ENCODE measurements around the gene RAB24. TPM values are rescaled to one million over a fixed set of nuclear protein-coding genes. Genes with fewer than 3 reads are reported as not detected.
"Not testable (repeated sequence)": the region's sequence is repeated elsewhere in the genome, so short reads cannot be mapped to it uniquely, and the experiment has no call there.

The RAB24 gene
- total RNA-seq, 4 donors from 2014 or later, result 18.9 to 38.9 (median 23.8) TPM

DNA sequence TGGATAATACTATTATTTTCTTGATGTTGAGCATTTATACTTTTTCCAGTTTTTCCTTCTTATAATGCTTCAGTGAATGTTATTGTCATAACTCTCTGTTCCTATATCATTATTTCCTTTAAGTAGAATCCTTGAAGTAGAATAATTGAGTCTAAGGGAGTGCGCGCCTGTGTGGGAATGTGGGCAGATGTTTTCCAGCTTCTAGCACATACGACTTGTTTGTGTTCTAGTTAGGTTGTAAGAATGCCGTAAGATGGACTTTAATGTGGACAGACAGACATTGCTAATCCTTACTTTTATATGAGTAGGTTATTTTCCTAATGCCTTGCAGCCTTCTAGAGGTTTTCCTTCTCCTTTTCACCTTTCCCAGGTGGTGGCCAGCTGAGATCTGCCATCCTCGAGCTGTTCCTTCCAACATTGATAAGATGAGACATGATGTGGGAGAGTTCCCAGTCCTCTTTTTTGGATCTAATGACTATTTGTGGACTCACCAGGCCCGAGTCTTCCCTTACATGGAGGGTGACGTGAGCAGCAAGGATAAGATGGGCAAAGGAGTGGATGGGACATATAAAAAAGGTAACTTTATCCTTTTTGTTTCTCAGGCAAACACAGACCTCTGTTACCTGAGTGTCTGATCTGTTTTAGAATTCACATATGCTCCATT, 34.2 kb downstream of the RAB24 start:
- no peak for DNase-seq (ENCODE audit: low spot score)
- TF ChIP-seq, protein P1, sequence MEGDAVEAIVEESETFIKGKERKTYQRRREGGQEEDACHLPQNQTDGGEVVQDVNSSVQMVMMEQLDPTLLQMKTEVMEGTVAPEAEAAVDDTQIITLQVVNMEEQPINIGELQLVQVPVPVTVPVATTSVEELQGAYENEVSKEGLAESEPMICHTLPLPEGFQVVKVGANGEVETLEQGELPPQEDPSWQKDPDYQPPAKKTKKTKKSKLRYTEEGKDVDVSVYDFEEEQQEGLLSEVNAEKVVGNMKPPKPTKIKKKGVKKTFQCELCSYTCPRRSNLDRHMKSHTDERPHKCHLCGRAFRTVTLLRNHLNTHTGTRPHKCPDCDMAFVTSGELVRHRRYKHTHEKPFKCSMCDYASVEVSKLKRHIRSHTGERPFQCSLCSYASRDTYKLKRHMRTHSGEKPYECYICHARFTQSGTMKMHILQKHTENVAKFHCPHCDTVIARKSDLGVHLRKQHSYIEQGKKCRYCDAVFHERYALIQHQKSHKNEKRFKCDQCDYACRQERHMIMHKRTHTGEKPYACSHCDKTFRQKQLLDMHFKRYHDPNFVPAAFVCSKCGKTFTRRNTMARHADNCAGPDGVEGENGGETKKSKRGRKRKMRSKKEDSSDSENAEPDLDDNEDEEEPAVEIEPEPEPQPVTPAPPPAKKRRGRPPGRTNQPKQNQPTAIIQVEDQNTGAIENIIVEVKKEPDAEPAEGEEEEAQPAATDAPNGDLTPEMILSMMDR (IDR thresholded peaks at IDR 0.05), result no peak
- ATAC-seq (ENCODE audit: low FRiP score), result no peak

DNA sequence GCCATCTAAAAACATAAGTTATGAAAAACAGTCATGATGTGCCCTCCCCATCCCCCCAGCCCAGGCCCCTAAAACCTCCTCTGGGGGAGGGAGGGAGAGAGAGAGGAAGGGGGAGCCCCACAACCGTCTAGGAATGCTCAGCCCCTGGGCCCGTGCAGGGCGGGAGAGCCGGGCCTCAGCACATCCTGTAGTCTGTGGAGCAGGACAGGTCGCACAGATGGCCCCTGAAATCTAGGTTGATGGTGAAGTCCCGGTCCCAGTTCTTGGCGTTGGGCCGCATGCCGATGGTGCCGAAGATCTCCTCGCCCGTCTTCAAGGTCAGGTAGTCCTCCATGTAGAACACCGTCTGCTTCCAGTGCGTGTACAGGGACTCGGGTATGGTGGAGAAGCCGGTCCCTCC, 38.1 kb downstream of the RAB24 start:
- TF ChIP-seq, protein P1 (IDR thresholded peaks at IDR 0.05), result no peak
- no peak for ATAC-seq (ENCODE audit: low FRiP score)
- no peak for DNase-seq (ENCODE audit: low spot score)

DNA sequence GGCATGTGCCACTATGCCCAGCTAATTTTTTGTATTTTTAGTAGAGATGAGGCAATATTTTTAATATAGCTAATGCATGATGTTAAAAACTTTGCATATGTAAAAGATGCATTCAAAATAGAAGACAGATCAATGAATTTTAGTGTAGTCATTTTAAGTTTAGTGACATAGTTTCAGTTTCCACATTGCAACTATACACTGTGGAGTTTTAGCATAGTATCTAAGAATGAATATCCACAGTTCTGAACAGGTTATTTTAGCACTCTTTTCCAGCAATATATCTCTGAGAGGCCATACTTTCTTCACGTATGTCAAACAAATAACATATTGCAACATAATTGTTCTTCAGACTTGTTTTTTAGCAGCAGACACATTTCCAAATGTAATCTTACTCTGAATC, 39.3 kb downstream of the RAB24 start:
- no peak for DNase-seq (ENCODE audit: low spot score)
- ATAC-seq (ENCODE audit: low FRiP score), result no peak
- TF ChIP-seq, protein P1 (IDR thresholded peaks at IDR 0.05), result no peak

DNA sequence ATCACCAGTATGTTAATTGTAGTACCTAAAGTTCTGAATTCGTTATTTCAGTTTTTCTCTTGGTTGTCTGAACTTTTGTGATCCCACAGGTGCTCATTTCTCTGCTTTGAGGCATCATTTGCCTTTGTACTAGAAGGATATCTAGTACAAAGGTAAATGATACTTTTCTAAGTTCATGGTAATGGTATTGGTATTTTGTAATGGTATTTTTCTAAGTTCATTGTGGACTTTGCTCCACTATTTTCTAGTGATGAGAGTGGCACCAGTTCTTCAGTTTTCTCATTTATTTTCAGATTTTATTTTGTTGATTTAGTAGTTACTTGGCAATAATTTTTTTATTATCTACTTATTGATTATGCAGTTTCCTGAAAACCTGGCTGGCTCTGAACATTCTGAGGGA, 42.0 kb downstream of the RAB24 start:
- ATAC-seq (ENCODE audit: low FRiP score) (no peak), DNase-seq (ENCODE audit: low spot score) (no peak)
- TF ChIP-seq, protein P1 (IDR thresholded peaks at IDR 0.05), result no peak

DNA sequence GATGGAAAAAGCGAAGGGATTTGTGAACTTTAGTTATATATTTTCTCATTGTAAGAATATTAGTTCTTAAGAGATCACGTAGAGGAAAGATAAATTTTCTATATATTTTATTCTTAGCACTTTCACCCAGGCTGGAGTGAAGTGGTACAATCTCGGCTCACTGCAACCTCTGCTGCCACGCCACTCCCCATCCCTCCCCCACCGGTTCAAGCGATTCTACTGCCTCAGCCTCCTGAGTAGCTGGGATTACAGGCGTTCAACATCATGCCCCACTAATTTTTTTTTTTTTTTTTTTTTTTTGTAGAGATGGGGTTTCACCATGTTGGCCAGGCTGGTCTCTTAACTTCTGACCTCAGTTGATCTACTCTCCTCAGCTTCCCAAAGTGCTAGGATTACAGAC, 42.6 kb downstream of the RAB24 start:
- ATAC-seq (ENCODE audit: low FRiP score) (no peak), DNase-seq (ENCODE audit: low spot score) (no peak)
- TF ChIP-seq, protein P1 (IDR thresholded peaks at IDR 0.05), result no peak

DNA sequence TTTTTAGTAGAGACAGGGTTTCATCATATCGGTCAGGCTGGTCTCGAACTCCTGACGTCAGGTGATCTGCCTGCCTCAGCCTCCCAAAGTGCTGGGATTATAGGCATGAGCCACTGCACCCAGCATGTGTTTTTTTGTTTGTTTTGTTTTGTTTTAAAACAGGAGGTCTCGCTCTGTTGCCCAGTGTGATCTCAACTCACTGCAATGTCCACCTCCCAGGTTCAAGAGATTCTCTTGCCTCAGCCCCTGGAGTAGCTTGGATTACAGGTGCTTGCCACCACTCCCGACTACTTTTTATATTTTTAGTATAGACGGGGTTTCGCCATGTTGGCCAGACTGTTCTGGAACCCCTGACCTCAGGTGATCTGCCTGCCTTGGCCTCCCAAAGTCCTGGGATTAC, 44.8 kb downstream of the RAB24 start:
- ATAC-seq (ENCODE audit: low FRiP score); DNase-seq (ENCODE audit: low spot score): not testable (repeated sequence)

DNA sequence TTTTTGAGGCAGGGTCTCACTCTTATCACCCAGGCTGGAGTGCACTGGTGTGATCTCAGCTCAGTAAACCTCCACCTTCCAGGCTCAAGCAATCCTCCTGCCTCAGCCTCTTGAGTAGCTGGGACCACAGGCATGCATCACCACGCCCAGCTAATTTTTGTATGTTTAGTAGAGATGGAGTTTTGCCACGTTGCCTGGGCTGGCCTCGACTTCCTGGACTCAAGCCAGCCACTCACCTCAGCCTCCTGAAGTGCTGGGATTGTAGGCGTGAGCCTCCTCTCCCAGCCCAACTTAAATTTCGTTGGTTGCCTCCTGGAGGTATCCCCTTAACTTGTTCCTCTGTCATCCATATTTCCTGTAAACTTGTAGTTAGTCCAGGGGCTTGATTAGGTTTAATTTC, 47.2 kb downstream of the RAB24 start:
- TF ChIP-seq, protein P1 (IDR thresholded peaks at IDR 0.05), result no peak
- DNase-seq (ENCODE audit: low spot score), result no peak
- ATAC-seq (ENCODE audit: low FRiP score), result no peak

Measured in omental fat pad (tissue), 4 donors.